Natural killer cell (primary cell): ENCODE measurements around the gene ZPR1. TPM values are rescaled to one million over a fixed set of nuclear protein-coding genes. Genes with fewer than 3 reads are reported as not detected.

ENCODE experiments used
- ATAC-seq, 3 donors: fragments of 150-1000 bp in 2 of 3; fragments of 200-7000 bp in 1 of 3; cut with Tn5 transposase; 1 replicate in 1 of 3; 2 replicates in 2 of 3; pipeline ENCODE4 v1.10.0; 2021; ENCODE audit warnings: mild to moderate bottlenecking in 2 of 3, moderate library complexity in 2 of 3
- DNase-seq, 2 donors: peaks; one replicate each; pipeline versions ENCODE4 v3.0.0 to v3.0.0-alpha.2; 2013 to 2021; ENCODE audit warnings: mixed read lengths in 1 of 2
- H3K27ac ChIP-seq: one replicate; pipeline ENCODE4 v1.5.1; 2013; ENCODE audit warnings: mild to moderate bottlenecking, low read length
- H3K27me3 ChIP-seq: one replicate; pipeline ENCODE4 v1.6.1; 2013; ENCODE audit warnings: low read length; ENCODE audit not compliant: control insufficient read depth, insufficient read depth
- H3K36me3 ChIP-seq: one replicate; pipeline ENCODE4 v1.6.1; 2013; ENCODE audit warnings: low read length; ENCODE audit not compliant: control insufficient read depth, insufficient read depth
- H3K4me1 ChIP-seq: one replicate; pipeline ENCODE4 v1.6.1; 2013; ENCODE audit warnings: low read length; ENCODE audit not compliant: control insufficient read depth, insufficient read depth
- H3K4me3 ChIP-seq: one replicate; pipeline ENCODE4 v1.5.1; 2013; ENCODE audit warnings: low read length
- H3K9me3 ChIP-seq: one replicate; pipeline ENCODE4 v1.6.1; 2013; ENCODE audit warnings: low read length; ENCODE audit not compliant: control insufficient read depth, insufficient read depth
- H3K27ac Mint-ChIP-seq, 2 donors: one replicate each; pipeline ENCODE4 v1.8.0; 2022; ENCODE audit warnings: mild to moderate bottlenecking in 2 of 2, mixed read lengths in 2 of 2, moderate library complexity in 1 of 2
- H3K27me3 Mint-ChIP-seq, 2 donors: one replicate each; pipeline ENCODE4 v1.8.0; 2022; ENCODE audit warnings: low read depth in 2 of 2, mixed read lengths in 2 of 2
- H3K36me3 Mint-ChIP-seq: one replicate; pipeline ENCODE4 v1.8.0; 2022; ENCODE audit warnings: mixed read lengths
- H3K4me1 Mint-ChIP-seq, 2 donors: one replicate each; pipeline ENCODE4 v1.8.0; 2022; ENCODE audit warnings: mixed read lengths in 2 of 2
- H3K4me3 Mint-ChIP-seq: one replicate; pipeline ENCODE4 v1.8.0; 2022; ENCODE audit warnings: mild to moderate bottlenecking, moderate library complexity, mixed read lengths
- H3K9me3 Mint-ChIP-seq, 2 donors: one replicate each; pipeline ENCODE4 v1.8.0; 2022; ENCODE audit warnings: mixed read lengths in 2 of 2
- CTCF ChIP-seq: fragments of 200-600 bp; IDR thresholded peaks from one replicate; pipeline ENCODE4 v1.8.0; 2022; ENCODE audit warnings: antibody characterized with exemption
- WGBS: methylation state at CpG from one replicate; pipeline ENCODE4 v1.1.7; 2013; ENCODE audit warnings: missing lambda C conversion rate; ENCODE audit not compliant: insufficient coverage; 5-methylcytosine and 5-hydroxymethylcytosine counted together
- intact Hi-C: fragments of 100-400 bp; cut with micrococcal nuclease; formaldehyde crosslinking; loops from one replicate; pipeline ENCODE4 v1.14.2; 2022
- total RNA-seq, 4 donors: library from RNA; stranded (reverse); fragments of 120-200 nt in 1 of 4; gene quantifications; one replicate each; pipeline versions ENCODE4 v1.2.3 to v1.2.4, GENCODE V29; 2013 to 2022

The ZPR1 gene
- total RNA-seq, 3 donors from 2014 or later (not counting 1 experiment from before 2014, with no cell fraction given) = 92.0 to 107 (median 92.6) TPM

- no peak overlapping the region for H3K4me3 Mint-ChIP-seq
- no peaks in the 10 kb centered on the region for H3K27me3 ChIP-seq
- H3K27ac Mint-ChIP-seq = no peak overlapping the region
- peaks cover 0 to 5% of the 10 kb centered on the region in 2 donors for H3K4me1 Mint-ChIP-seq
- H3K9me3 Mint-ChIP-seq = no peaks in the 10 kb centered on the region
- H3K4me3 ChIP-seq = no peak overlapping the region
- peaks cover 3% of the 10 kb centered on the region for H3K36me3 ChIP-seq
- no peak for ATAC-seq
- 62% methylated on average over 3 of the region's 4 CpGs for WGBS
- no peaks in the 10 kb centered on the region for H3K36me3 Mint-ChIP-seq
- intact Hi-C loops = no loop called here
- DNase-seq = no peak
- no peak for TF ChIP-seq CTCF
- H3K4me1 ChIP-seq = no peaks in the 10 kb centered on the region
- no peaks in the 10 kb centered on the region for H3K9me3 ChIP-seq
- no peaks in the 10 kb centered on the region for H3K27me3 Mint-ChIP-seq
- no peak overlapping the region for H3K27ac ChIP-seq
These were observed 47.1 kb downstream of the ZPR1 start for GRCh38 chr11:116740741-116741140.

- 84% methylated on average over 2 of the region's 2 CpGs for WGBS
- Histone ChIP-seq H3K27ac (no peak overlapping the region), H3K4me1 (no peaks in the 10 kb centered on the region), H3K27me3 (no peaks in the 10 kb centered on the region), H3K4me3 (no peak overlapping the region), H3K9me3 (no peaks in the 10 kb centered on the region), H3K36me3 (no peaks in the 10 kb centered on the region)
- Mint-ChIP-seq H3K27me3 (no peaks in the 10 kb centered on the region), H3K36me3 (no peaks in the 10 kb centered on the region), H3K27ac (peak overlapping the region in 1 of 2 donors; percentile 16), H3K4me3 (no peak overlapping the region), H3K9me3 (no peaks in the 10 kb centered on the region), H3K4me1 (peaks cover 0 to 6% of the 10 kb centered on the region in 2 donors)
- no peak for DNase-seq
- TF ChIP-seq CTCF = no peak
- ATAC-seq = no peak
- intact Hi-C loops = no loop called here
These were observed 48.8 kb downstream of the ZPR1 start for GRCh38 chr11:116738975-116739374.

GRCh38 chr11:116736763-116737162, 51.1 kb downstream of the ZPR1 start:
- TF ChIP-seq CTCF = no peak
- H3K4me1 ChIP-seq = peaks cover 7% of the 10 kb centered on the region
- ATAC-seq (no peak), DNase-seq (no peak)
- Mint-ChIP-seq H3K36me3 (no peaks in the 10 kb centered on the region), H3K4me3 (no peak overlapping the region), H3K9me3 (no peaks in the 10 kb centered on the region), H3K27me3 (peaks cover 0 to 2% of the 10 kb centered on the region in 2 donors), H3K4me1 (peaks cover 12 to 20% of the 10 kb centered on the region in 2 donors), H3K27ac (no peak overlapping the region)
- WGBS = 100% methylated on average over 2 of the region's 3 CpGs
- H3K9me3 ChIP-seq = no peaks in the 10 kb centered on the region
- H3K27ac ChIP-seq = no peak overlapping the region
- intact Hi-C loops = no loop called here
- H3K4me3 ChIP-seq = no peak overlapping the region
- H3K27me3 ChIP-seq = no peaks in the 10 kb centered on the region
- H3K36me3 ChIP-seq = no peaks in the 10 kb centered on the region

GRCh38 chr11:116733969-116734508, 53.8 kb downstream of the ZPR1 start:
- Histone ChIP-seq H3K27ac (no peak overlapping the region), H3K4me1 (peaks cover 7% of the 10 kb centered on the region), H3K4me3 (no peak overlapping the region), H3K9me3 (no peaks in the 10 kb centered on the region), H3K27me3 (no peaks in the 10 kb centered on the region), H3K36me3 (no peaks in the 10 kb centered on the region)
- ATAC-seq (no peak), DNase-seq (no peak)
- 58% methylated on average over 11 of the region's 11 CpGs for WGBS
- Mint-ChIP-seq H3K27me3 (peaks cover 0 to 2% of the 10 kb centered on the region in 2 donors), H3K4me3 (no peak overlapping the region), H3K36me3 (no peaks in the 10 kb centered on the region), H3K27ac (no peak overlapping the region), H3K9me3 (no peaks in the 10 kb centered on the region), H3K4me1 (peaks cover 12 to 16% of the 10 kb centered on the region in 2 donors)
- no peak for TF ChIP-seq CTCF
- intact Hi-C loops = loop anchor here (5.0 kb wide), 2 partner anchors 103 to 493 kb away; partner anchors contain the start of gene APOA1
